GM18867 (cell line): Measurements from ENCODE around the gene PERM1.
"Not testable (repeated sequence)": the region's sequence is repeated elsewhere in the genome, so short reads cannot be mapped to it uniquely, and the experiment has no call there.

ENCODE experiments used
- ATAC-seq: cut with Tn5 transposase; IDR thresholded peaks from one replicate; pipeline ENCODE4 v1.9.1; 2021; ENCODE audit warnings: mild to moderate bottlenecking, moderate library complexity; ENCODE audit not compliant: unreplicated experiment

The PERM1 gene, protein sequence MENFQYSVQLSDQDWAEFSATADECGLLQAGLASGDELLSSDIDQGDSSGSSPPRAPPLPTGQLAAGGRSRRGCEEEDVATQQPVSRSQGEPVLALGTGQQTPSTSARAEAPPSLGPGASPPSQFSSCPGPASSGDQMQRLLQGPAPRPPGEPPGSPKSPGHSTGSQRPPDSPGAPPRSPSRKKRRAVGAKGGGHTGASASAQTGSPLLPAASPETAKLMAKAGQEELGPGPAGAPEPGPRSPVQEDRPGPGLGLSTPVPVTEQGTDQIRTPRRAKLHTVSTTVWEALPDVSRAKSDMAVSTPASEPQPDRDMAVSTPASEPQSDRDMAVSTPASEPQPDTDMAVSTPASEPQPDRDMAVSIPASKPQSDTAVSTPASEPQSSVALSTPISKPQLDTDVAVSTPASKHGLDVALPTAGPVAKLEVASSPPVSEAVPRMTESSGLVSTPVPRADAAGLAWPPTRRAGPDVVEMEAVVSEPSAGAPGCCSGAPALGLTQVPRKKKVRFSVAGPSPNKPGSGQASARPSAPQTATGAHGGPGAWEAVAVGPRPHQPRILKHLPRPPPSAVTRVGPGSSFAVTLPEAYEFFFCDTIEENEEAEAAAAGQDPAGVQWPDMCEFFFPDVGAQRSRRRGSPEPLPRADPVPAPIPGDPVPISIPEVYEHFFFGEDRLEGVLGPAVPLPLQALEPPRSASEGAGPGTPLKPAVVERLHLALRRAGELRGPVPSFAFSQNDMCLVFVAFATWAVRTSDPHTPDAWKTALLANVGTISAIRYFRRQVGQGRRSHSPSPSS

DNA sequence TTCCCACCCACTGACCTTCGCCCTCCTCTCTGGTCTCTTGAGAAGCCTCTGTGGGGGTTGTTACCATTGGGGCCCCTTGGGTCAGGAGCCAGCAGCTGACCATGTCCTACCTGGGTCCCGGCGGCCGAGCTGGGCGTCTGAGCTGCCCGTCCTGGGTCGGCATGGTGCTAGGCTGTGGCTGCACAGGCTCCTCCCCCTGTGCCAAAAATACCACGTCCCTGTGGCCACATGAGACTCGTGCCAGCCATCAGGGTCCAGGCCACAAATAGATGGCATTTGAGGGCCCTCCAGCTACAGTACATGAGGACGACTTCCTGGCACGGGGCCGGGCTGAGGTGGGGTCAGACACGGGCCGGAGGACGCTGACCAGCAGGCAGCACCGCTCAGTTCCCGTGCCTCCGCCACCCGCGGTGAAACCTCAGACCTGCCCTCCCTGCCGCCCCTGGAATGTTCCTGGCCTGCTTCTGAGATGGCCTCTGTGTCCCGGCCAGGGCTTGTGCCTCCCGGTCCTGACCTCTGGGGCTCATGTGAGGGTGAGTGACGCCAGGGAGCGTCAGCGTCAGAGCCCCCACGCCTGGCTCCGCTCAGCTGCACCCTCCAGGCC is at the start of gene PERM1:
TSS of gene PERM1 (minus strand) at position 139 of the 604 bp plus-strand sequence. CDS start 1,064 bp downstream, outside the sequence.
- no peak for ATAC-seq

DNA sequence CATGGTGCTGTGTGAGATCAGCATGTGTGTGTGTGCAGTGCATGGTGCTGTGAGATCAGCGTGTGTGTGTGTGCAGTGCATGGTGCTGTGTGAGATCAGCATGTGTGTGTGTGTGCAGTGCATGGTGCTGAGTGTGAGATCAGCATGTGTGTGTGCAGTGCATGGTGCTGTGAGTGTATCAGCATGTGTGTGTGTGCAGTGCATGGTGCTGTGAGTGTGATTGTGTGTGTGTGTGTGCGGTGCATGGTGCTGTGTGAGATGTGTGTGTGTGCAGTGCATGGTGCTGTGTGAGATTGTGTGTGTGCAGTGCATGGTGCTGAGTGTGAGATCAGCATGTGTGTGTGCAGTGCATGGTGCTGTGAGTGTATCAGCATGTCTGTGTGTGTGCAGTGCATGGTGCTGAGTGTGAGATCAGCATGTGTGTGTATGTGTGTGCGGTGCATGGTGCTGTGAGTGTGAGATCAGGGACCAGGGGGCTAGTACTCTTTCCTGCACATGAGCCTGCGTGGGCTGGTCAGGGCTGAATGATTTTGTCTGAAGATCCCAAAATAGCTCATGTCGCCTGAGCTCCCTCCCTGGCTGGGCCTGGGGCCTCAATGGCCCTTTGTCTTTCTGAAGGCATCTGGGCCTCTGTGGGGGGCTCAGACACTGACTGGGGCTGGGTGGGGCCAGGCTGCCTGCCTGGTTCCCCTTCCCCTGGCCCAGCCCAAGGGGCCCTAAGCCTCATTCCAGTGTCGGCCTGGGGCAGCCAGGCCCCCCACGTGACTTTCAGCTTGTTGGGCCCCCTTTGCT is 49.2 kb upstream of the PERM1 start:
- not testable (repeated sequence) for ATAC-seq

DNA sequence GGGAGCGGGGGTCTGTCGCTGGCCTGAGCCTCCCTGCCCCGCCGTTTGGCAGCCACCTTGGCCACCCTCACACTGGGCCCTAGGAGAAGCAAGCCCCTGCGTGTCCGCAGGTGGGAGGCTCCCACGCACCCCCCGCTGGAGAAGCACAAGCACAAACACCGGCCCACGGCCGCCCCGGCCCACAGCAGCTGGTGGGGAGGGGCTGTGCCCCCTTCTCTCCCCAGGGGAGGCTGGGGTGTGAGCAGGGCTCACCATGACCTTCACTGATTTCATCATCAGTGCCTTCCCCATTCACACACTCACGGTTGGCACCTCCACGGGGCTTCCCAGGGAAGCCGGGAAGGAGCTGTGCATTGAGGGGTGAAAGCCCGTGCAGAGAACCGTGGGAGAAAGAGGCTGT is 45.9 kb upstream of the PERM1 start:
- ATAC-seq: no peak

DNA sequence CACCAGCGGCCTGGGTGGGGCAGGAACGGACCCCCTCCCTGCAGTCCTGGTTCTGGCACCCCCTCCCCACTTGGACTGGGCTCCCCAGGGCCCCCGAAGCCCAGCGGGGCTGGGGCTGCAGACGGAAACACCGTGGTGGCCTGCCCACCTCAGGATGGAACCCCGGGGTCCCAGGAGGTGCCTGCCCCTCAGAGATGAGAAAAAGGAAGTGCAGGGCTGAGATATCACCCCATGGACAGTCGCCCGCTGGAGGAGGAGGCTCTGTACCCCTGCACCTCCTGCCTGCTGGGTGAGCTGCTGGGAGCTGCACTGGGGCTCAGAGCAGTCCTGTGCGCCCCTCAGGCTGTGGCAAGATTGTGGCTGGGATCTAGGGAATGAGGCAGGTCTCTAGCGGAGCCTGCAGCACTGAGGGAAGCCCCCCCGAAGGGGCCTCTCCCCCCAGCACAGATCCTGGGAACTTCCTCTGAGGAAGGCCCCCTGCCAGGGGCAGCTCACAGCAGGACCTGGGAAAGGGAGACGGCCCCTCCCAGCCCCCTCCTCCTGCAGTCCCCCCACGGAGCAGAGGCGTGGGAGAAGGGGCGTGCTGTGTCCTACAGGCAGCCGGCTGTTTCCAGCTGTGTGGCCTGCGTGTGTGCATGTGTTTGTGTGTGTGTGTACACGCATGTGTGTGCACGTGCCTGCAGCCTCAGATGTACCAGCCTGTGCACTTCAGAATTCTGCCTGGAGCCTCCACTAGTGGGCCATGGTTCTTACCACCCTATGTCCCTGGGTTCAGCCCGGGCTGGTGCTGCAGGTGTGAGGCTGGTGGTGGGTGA is 44.9 kb upstream of the PERM1 start:
- no peak for ATAC-seq

DNA sequence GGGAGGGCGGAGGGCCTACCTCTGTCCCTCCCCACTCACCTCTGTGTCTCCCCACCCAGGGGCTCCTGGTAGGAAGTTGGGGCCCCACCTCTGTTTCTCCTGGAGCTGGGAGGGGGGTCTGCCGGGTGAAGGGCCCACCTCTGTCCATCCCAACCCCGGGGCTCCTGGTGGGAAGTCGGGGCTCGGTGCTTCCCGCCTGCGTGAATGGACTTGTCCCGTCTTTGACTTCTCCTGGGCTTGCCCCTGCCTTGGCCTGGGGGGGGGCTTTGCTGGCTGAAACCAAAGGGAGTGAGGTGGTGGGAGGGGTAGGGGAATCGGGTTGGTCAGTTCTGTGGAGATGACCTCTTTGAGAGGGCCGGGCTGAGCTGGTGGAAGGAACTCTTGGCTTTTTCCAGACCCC is 43.8 kb upstream of the PERM1 start:
- no peak for ATAC-seq

DNA sequence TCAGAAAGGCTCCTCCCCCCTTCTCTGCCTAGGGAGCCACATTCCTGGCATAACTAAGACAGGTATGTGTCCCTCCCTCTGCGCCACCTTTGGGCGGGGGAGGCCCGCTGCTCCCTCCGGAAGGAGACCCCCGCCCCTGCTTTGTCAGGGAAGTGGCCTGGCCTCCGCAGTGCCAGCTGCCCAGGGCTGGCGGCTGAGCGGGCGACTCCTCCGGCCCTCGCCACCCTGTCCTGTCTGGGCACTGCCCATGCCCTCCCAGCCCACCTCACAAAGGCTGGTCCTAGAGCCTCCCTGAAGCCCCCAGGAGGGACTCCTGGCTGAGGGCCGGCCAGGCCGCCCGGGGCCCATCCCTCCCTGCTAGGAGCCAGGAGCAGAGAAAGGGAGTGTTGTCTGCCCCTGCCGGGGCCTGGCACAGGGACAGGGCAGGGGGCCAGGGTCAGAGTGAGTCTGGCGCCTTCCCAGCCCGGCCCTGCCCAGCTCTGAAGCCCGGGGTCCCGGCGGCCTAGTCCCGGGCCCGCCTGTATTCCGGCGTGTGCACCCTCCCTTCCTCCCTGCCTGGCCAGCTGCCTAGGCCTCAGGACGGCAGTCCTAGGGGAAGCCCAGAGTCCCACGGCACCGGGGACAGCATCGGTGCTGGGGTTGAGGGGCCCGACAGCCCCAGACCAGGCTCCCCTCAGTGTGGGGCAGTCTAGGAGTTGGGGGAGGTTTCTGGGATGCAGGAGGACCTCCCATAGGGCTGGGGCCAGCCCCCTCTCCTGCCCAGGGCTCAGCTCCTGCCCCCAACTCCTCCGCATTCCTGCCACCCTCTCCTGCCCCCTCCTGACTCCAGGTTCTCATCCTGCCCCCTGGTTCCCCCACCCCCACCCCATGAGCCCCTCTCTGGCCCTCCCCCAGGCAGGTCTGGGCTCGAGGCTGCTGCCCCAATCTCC is 43.1 kb upstream of the PERM1 start:
- no peak for ATAC-seq

DNA sequence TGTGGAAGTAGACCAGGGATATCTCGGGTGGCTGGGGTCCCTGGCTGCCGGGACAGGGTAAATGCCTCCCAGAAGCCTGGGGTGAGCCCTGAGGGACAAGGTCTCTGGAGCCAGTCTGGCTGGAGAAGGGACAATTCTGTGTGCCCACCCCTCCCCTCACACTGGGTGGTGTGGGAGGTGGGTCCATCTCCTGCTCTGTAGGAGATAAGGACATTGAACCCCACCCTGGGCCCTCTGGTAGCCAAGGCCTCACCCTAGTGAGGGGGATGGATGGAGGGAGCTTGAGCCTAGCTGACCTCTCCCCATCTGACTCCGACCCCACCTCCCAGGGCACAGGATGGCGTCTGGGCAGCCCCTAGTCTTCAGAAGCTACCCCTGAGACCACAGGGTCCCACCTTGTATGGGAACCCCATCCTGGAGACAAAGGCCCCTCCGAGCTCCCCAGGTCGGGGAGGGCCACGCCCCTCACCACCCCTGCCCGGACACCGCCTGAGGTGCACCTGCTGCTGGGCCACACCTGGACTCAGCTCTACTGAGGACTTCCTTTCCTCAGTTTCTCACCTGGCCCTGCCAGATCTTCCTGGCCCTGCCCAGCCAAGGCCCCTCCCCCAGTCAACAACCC is 42.4 kb upstream of the PERM1 start:
- ATAC-seq: no peak

DNA sequence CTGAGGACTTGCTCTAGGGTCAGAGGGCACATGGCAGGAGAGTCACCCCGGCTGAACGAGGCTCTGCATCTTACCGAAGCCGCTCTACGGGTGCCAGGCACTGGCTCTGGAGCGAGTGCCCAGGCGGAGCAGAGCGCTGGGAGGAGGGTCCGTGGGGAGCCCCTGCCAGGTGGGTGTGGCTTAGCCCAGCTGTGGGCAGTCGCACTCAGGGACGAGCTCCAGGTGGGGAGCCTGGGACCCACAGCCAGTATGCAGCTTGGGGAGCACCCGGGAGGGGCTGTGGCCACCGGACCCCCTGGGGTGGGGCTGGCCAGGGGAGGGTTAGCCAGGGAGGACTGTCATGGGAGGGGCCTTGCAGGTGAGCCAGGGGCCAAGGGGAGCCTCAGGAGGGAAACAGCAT is 41.8 kb upstream of the PERM1 start:
- ATAC-seq: no peak

DNA sequence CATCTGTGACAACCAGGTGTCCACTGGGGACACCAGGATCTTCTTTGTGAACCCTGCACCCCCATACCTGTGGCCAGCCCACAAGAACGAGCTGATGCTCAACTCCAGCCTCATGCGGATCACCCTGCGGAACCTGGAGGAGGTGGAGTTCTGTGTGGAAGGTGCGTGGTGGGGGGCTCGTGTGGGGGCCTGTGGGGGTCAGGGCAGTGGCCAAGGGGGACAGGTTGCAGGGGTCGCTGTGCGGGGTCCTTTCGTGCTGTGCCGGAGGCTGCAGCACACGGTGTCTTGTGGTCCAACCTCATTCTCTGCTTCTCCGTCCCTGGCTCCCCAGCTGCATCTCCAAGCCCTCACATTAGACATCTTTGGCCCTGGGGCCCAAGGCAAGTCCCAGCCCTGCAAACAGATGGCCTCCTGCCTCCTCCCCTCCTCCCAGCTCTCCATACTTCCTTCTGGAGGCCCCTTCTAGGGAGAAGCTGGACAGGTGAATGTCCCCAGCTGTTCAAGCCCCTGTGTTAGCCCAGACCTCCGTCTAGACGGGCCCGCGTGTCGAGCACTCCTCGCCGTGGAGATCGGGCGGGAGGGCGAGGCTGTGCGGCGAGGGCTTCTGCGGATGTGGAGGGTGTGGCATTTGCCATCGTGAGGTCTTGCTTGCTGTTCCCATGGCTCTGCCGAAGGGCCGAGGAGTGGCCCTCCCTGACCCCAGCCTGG is 40.6 kb upstream of the PERM1 start:
- no peak for ATAC-seq

DNA sequence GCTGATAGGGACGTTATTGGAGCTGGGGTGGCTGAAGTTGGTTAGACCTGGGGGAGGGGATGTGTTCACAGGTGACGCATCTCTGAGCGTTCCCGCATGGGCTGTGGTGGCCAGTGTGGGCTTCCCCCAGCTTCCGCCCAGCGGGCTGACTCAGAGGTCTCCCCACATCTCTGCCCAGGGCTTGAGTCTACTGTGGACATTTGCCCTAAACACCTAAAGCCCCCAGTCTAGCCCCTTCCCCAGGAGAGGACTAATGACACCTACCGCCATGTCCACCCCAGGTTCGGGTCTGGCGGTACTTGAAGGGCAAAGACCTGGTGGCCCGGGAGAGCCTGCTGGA is 40.0 kb upstream of the PERM1 start:
- no peak for ATAC-seq

DNA sequence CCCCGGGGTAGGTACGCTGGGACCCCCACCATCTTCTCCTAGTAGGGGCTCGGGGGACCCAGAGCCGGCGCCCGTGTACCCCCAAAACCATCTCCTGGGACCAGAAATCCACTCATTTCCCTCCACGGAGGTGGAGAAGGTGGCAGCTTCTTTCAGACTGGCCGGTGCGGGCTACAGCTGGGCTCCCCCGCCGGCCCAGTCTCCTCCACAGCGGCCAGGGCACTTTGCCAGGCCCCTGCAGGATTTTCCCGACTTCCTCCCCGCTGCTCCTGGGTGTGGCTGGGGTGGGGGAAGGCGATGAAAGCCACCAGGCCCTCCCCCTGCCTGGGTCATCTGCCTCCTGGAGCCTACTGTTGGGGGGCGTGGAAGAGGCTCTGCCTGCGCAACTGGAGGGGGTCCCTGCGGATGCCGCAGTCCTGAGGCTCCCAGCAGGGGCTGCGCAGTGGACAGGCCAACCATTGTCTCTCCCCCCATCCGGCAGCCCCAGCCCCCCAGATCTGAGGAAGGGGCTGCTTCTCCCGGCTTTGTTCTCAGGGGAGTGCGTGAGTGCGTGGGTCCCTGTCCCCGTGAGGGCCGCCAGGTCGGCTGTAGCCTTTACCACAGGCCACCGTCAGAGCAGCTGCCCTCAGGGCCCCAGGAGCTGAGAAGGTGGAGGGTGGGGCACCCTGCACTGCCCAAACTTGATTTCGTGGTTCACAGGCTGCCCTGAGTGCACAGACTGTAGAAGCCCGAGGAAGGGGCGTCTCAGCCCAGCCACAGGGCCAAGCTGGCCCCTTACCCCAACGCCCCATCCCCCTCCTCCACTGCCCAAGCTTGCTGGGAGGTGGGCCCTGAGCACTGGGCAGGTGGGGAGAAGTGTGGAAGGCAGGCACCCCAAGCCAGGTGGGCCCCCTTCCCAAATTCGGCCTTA is 39.4 kb upstream of the PERM1 start:
- no peak for ATAC-seq

DNA sequence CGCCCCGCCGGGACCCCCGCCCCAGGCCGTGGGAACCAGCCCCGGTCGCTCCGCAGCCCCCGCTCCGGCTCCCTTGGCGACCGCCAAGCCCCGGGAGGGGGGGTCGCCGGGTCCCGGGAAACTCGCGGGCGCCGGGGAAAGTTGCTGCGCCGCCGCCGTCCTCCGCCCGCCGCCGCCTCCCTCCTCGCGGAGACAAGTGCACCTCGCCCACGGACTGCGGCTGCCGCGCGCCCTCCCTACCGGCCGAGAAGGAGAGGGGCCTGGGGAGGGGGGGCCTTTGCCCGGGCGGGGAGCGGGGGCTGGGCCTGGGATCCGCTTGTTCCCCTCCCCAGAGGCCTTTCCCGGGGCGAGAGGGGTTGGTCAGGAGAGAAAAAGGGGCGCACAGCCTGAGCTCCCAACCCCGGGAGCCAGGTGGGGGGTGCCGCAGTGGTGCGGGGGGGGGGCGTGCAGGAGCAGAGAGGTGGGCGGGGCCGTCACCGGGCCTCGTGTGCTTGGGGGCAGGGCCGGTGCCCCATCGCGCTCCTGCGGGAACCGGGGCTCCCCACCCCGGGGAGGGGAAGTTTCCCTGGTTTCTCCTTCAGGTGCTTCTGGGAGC is 38.6 kb upstream of the PERM1 start:
- peak; percentile 4 for ATAC-seq

DNA sequence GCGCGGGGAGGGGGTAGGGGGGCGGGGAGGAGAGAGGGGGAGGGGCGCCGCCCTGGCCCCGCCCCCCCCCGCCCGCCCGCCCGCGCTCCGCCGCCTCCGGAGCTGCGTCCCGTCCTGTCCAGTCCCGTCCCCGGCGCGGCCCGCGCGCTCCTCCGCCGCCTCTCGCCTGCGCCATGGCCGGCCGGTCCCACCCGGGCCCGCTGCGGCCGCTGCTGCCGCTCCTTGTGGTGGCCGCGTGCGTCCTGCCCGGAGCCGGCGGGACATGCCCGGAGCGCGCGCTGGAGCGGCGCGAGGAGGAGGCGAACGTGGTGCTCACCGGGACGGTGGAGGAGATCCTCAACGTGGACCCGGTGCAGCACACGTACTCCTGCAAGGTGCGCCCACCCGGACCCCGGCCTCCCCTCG is 38.1 kb upstream of the PERM1 start, which contains the start of gene AGRN:
TSS of gene AGRN (plus strand) at position 121 of the 405 bp plus-strand sequence. CDS start at position 174, 53 bp downstream.
- ATAC-seq: peak; percentile 31

DNA sequence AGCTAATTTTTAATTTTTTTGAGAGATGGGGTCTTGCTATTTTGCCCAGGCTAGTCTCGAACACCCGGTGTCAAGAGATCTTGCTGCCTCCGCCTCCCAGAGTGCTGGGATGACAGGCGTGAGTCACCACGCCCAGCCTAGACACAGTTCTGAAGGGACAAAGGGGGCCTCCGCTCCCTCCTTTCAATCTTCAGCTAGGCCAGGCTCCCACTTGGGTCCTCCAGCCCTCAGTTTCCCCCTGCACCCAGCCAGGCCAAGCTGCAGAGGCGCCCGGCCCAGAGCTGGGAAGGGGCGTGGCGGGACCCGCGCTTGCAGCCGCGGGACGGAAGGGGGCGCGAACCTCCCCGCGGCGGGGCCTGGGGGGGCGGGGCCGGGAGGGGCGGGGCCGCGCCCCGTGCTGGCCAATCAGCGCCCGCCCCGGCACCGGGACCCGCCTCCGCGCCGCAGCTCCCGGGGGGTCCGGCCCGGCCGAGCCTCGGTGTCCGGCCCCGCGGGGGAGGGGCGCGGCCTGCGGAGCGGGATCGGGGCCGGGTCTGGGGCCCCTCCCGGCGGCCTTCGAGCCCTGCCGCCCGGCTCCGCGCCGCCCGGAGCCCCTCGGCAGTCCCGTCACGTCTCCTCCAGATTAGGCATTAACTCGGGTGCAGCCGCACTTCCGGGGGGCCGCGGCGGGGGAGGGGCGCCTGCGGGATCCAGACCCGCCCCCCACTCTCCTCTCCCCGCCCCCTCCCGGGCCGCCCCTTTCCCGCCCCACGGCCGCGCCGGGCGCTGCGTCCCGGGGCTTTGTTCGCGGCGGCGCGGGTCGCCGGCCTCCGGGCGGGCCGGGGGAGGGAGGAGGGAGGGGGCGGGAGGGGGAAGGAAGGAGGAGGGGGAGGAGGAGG is 37.5 kb upstream of the PERM1 start:
- ATAC-seq: peak; percentile 75

DNA sequence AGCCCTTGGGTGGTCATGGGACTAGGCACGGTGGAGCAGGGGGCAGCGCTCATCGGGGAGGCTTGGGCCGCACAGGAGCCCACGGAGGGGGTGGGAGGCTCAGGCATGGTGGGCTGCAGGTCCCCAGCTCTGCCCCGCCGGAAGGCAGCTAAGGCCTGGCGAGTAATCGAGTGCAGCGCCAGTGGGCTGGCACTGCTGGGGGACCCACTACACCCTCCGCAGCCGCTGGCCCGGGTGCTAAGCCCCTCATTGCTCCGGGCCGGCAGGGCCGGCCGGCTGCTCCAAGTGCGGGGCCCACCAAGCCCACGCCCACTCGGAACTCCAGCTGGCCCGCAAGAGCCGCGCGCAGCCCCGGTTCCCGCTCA is 36.4 kb upstream of the PERM1 start:
- not testable (repeated sequence) for ATAC-seq
